GM18909 (cell line): Measurements from ENCODE around the gene ABCG5.

Source experiments
- ATAC-seq: cut with Tn5 transposase; IDR thresholded peaks from one replicate; pipeline ENCODE4 v1.9.1; 2021; ENCODE audit warnings: mild to moderate bottlenecking; ENCODE audit not compliant: unreplicated experiment, poor library complexity

The ABCG5 gene

DNA sequence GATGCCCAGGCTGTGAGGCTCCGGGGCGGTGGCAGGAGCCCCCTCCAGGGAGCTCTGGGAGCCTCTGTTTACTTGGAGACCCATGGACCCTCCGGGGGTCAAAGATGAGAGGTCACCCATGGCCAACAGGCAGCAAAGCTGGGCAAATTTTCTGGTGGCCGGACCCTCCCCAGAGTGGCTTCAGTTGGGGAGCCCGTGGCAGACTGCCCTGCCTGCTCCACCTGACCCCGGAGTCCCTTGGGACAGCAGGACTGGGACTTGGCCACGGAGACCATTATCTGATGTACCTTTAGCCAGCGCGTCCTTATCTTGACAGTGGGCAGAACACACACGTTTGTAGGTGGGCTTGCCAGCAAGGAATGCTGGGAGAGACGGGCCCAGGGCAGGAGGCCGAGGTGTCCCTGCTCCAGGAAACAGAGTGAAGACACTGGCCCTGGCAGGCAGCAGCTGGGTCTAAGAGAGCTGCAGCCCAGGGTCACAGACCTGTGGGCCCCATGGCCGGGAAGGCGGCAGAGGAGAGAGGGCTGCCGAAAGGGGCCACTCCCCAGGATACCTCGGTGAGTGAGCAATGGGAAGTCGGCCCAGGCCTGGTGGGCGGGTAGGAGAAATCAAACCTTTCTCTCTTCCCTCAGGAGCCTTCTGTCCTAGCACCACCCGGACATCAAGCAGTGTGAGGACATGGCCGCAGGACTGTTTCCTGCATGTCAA, at the start of gene ABCG5, which contains the start of gene ABCG8:
Gene ABCG5 (minus strand): TSS at position 280 of the 708 bp plus-strand sequence. CDS start 160 bp downstream, at position 120.
Gene ABCG8 (plus strand): TSS at position 412 of the 708 bp plus-strand sequence. CDS start 83 bp downstream, at position 495.
- ATAC-seq: no peak

DNA sequence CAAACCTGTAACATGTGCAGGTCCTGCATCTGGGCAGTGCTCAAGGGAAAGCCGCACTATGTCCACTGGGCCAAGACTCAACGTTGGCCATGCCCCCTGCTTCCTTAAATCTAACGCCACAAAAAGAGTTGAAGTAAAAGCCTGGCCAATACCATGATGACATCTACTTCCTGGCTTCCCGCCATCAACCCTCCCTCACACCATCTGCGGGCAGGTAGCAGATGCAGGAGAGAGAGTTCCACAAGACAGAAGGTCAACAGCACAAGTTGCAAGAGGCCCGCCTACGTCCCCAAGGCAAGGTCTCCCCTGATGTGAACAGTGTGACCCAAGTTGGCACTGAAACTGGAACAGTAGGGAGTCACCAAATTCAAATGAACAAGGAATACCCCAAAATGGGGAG, 48.5 kb upstream of the ABCG5 start:
- ATAC-seq: no peak

DNA sequence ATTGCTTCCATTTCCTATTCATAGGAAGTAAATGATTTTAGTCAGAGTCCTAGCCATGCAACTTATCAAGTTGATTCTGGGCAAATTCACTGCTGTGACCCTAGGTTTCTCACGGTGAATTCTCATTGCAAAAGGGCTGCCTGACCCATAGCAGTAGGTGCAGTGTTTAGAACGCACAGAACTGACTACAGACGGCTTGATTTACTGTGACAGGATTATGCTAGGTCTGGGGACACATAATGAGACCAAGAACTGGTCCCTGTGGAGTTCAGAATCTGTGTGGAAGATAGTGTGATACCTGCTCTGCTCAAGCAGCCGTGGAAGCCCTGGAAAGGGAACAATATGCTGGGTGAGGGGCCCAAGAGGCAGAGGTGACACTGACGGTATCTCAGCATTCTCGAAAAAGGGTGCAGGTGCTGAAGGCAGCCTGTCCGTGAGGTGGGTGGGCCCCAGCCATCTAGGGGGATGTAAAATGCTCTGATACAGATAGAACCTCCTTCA, 46.5 kb upstream of the ABCG5 start:
- no peak for ATAC-seq

DNA sequence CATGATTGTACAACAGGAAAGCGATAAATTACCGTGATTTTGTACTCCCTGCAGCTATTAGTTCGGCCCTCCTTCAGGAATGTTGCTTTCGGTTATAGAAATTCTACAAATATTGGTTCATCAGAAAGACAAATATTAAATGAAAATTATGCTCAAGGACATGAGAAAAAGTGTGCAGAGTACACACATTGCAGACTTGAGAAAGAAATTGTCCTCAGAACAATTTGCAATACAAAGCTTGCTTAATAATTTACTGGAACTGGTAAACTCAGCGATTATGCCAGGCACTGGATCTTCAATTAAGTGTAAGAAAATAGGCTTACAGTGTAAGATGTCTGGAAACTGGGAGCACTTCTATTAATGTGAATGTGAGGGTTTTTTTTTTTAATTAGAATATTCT, 46.0 kb upstream of the ABCG5 start:
- ATAC-seq: no peak

DNA sequence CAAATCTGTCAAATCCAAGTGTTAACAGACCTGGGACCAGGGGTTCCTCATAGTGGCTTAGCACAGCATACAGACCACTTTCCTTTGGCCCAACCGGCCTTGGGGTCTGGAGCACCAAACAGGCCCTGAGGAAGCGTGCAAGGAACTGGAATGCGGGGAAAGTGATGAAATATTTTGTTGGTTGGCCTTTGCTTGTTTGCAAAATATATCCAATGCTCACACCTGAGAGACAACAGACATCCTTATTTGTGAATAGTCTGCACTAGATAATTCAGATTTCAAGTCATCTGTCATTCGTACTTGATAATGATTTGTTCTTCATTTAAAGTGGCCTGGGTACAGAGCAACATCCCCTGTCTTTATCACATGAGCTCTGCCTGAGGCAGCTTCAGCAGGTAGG, 43.7 kb upstream of the ABCG5 start:
- ATAC-seq: no peak

DNA sequence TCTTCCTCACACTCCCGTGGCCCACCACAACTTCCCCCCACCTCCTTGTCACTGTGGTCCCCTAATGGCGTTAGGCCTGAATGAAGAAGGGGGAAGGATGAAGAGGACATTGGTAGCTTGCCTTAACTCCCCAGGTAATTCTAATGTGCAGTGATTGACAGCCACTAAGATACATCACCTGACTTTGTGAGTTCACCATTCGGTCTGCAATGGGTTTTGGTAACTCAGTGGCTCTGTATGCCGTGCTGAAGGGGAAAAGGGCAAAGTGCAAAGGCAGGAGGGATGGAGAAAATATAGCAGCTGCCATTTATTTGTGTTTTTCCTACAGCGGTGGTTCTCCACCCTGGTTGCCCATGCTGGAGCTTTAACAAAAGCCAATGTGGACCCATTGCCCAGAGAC, 42.3 kb upstream of the ABCG5 start:
- no peak for ATAC-seq

DNA sequence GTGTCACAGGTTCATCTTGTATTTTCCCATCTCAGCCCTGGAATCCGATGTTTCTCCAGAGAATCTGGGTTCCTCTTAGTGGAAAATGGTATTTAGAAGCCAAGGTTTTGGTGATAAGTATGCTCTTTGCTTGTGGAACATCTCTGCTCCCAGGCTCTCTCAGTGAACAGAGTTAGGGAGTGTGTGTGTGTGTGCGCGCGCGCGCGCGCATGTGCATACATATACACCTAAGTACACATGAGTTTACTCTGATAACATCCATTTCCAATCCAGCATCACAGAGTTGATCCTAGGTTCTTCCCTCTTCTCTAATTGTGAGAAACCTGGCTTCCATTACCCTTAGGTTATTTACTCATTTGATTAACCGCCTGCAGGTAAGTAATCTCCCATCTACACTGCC, 41.8 kb upstream of the ABCG5 start:
- ATAC-seq: no peak

DNA sequence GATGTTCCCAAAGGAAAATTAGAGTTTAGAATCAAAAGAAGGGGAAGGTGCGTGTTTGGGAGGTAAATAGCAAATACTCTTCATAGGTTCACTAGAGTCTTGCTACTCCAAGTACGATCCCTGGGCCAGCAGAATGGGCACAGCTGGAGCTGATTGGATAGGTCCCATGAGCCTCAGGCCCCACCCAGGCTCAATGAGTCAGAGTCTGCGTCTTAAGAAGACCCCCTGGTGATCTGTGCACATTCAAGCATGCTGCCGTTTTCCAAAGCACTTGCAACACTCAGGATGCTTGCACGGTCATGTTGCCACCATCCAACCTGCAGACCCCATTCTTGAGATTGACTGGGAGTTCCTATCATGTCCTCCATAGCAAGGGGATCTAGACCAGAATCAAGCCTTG, 40.6 kb upstream of the ABCG5 start:
- no peak for ATAC-seq

DNA sequence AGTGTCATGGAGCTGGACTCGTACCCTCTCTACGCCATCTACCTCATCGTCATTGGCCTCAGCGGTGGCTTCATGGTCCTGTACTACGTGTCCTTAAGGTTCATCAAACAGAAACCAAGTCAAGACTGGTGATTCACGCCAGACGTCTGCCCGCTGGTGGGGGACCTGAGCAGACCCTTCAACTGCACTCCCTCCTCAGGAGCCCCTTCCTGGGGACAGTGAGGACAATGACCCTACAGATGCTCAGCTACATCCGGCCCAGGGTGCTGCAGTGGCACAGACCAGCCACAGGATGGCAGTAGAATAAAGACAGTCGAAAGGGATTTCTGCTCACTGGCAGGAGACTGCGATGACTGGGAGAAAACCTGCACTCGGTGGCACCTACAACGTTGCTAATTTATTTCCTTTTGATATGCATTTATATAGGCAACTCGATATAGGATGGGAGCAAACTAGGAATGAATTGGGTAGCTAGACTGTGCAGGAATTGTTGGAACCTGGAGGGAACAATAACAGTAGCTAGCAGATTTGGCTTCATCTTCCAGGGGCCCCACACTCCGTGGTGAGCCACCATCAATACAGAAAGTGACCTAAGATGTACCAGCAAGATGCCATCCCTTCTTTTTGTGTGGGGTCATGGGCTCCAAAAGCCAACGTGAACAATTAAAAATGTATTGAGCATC, 39.3 kb upstream of the ABCG5 start:
- peak; percentile 69 for ATAC-seq

DNA sequence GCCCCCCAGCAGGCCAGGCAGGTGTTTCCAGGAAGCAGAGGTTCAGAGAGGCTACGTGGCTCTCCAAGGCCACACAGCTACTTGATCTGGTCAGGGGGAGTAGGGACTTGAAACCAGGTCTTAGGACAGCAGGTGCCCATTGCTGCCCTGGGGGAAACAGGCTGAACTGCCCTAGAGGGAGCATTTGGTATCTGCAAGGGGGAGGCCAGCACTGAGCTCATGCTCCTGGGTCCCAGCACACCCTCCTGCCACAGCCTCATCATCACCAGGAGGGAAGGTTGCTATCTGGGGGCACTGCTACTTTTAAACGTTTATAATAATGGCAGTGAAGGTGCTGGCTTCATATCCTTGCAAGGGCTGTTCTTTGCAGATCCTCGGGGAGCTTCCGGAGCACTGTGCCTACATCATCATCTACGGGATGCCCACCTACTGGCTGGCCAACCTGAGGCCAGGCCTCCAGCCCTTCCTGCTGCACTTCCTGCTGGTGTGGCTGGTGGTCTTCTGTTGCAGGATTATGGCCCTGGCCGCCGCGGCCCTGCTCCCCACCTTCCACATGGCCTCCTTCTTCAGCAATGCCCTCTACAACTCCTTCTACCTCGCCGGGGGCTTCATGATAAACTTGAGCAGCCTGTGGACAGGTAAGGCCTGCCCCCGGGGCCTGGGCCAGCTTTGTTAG, 36.3 kb upstream of the ABCG5 start:
- ATAC-seq: no peak

DNA sequence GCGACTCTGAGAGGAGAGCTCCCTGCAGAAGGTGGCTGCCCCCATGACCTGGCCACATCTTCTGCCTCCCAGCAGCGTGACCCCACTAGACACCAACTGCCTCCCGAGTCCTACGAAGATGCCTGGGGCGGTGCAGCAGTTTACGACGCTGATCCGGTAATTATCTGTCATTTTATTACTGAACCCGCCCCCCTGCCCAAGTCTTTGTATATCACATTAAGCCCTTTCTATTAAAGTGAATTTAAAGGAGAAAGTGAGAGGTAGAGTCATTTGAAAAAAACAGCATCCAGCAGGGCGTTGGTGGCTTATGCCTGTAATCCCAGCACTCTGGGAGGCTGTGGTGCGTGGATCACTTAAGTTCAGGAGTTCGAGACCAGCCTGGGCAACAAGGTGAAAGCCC, 33.5 kb upstream of the ABCG5 start:
- no peak for ATAC-seq

DNA sequence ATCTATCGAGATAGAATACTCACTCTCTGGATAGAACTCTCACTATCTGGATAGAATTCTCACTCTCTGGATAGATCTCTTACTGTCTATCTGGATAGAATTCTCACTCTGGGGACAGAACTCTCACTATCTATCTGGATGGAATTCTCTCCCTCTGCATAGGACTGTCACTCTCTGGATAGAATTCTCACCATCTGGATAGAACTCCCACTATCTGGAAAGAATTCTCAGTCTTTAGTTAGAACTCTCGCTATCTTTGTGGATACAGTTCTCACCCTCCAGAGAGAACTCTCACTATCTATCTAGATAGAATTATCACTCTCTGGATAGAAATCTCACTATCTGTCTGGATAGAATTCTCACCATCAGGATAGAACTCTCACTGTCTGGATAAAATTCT, 16.7 kb upstream of the ABCG5 start:
- no peak for ATAC-seq

DNA sequence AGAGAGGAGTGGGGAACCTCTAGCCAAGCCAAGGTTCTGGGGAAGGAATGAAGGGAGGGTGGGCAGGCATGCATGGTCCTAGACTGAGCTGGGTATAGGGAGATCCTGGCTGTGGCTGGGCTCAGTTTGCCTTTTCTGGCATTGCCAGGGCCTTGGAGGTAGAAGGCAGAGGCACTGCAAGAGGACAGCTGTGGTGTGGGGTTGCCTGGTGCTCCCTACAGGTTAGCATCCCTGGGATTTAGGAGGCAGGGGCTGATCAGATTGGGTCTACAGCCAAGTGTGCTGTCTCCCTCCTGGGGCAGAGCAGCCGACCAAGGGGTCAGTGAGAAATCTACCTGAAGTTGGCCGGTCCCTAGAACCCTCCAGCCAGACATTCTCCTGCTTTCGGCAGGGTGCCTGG, 16.0 kb upstream of the ABCG5 start:
- ATAC-seq: no peak

DNA sequence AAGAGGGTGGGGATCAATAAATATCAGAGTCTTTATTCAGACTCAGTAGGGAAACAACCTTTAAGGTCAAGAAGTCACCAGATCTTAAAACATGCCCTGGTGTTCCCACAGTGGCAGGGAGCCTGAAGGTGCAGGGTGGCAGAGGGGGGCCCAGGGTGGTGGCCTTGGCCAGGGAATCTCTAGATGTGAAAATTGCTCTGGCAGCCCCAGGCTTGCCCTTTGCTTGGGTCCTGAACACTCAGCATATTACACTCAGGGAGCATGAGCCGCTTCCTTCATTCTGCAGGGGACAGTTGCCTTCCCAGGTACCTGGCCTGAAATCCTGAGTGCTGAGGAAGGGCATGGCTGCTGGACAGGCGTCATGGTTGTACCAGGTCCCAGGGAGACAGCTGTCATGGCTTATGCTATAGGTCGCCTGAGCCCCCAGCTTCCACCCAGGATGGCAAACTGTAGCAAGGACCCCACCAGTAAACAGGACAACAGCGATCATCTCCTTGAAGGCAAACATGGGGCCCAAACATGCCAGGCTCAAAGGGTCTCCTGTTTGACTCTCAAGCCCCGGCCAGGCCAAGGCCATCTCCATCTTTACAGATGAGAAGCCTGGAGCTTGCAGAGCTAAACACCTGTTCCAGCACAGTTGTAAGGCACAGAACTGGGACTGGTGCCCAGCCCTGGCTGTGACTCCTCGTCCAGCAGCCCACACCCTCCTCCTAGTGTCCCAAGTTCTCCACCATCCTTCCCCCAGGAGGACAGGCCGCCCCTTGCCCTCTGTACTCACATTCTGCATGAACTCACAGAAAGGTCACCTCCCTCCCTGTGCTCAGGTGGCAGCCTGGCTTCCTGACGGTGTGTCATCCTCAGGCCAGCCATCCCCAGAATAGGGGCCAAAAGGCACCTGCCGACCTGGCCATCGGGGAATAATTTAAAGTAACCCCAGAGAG, 14.8 kb upstream of the ABCG5 start:
- ATAC-seq: no peak

DNA sequence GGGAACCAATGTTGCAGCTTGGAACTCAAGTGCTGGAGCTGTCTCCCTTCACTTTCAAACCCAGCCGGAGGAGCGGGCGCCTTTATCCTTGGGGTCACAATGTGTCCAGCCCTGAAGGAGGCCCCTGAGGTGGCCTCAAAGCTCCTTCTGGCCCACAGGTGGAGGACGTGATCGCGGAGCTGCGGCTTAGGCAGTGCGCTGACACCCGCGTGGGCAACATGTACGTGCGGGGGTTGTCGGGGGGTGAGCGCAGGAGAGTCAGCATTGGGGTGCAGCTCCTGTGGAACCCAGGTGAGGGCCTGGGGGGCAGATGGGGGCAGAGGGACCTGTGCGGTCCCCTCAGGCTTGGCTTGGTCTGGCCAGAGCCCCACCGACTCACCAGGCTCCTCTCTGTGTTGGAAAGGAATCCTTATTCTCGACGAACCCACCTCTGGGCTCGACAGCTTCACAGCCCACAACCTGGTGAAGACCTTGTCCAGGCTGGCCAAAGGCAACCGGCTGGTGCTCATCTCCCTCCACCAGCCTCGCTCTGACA, 13.6 kb upstream of the ABCG5 start:
- ATAC-seq: no peak

DNA sequence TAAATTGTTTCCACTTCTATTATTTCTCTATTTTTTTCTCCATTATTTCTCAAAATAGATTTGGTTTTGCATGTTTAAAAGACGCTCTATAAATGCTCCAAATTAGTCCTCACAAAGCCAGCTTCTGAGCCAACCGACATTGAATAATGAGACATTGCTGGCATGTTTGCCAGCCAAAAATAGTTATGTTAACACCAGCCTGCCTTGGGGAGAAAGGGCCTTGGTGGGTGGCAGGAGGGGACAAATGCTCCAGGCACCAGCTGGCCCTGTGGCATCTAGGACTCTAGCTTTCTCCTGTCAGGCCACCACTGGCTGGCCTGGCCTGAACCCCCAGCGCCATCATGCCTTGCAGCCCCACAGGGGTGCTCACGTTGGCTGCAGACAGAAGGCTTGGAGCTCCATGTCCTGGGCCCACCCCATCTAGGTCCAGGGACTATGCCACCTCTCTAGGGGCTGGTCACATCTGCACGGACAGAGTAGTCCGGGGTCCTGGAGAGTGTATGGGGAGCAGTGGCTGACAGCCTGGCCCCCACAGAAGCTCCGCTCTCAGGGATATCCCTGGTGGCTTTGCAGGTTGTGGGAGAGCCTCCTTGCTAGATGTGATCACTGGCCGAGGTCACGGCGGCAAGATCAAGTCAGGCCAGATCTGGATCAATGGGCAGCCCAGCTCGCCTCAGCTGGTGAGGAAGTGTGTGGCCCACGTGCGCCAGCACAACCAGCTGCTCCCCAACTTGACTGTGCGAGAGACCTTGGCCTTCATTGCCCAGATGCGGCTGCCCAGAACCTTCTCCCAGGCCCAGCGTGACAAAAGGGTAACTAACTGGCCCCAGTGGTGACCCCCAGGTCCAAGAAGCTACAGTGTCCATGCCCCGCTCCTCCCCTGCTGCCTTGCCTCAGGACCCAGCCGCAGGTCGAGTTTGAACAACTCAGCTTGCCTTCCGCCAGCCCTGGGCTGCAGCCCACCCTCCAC, 12.7 kb upstream of the ABCG5 start:
- ATAC-seq: no peak

DNA sequence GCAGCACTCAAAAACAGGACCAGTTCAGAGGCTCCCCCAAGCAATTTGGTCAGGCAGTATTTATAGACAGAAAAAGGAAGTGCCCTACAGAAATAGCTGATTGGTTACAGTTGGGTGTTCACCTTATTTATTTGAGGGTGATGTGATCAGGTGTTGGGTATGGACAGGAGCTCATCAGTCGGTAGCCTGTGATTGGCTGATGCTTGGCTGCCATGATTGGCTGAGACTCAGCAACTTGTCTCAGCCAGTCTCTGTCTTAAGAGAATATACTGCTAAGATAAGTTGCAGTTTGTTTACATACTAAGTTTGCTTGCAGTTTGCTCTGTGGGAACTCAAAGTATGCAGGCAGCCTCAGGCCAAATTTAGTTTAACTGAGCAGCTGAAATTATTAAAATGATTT, 9.6 kb upstream of the ABCG5 start:
- no peak for ATAC-seq

DNA sequence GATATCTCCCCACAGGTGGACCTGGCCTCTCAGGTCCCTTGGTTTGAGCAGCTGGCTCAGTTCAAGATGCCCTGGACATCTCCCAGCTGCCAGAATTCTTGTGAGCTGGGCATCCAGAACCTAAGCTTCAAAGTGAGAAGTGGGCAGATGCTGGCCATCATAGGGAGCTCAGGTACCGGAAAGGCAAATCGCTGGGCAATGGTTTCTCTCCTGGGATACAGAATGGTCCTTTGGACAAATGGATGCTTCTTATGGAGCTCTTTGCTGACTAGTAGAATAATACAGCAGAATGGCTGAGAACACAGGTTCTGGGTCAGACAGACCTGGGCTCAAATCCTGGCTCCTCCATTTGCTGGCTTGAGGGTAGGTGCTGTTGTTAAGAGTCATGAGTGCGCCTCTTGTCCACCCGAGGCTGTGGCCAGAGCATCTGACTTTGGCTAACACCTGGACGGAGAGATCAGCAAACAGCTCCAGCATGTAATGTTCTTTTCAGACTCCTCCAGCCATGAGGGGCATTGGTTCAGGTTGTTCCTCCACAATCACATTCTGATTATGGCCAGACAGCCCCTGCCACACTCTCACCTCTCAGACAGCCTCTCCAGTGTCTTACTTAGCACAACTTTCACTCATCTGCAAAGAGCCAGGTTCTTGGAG, 7.6 kb upstream of the ABCG5 start:
- no peak for ATAC-seq
